IPS DF 19.7 (cell line): ENCODE measurements around the gene SRGAP1.
"Not testable (repeated sequence)": the region's sequence is repeated elsewhere in the genome, so short reads cannot be mapped to it uniquely, and the experiment has no call there.

Source experiments
- DNase-seq: peaks from one replicate; pipeline ENCODE4 v3.0.0-alpha.2; 2013; ENCODE audit warnings: low read depth, low spot score

Gene SRGAP1

GRCh38 chr12:63836936-63837335 lies 7.6 kb upstream of the SRGAP1 start:
- no peak for DNase-seq

- DNase-seq = no peak
Measured at GRCh38 chr12:63838411-63838810, 6.1 kb upstream of the SRGAP1 start.

- no peak for DNase-seq
Measured at GRCh38 chr12:63841011-63841410, 3.5 kb upstream of the SRGAP1 start.

- no peak for DNase-seq
Measured at GRCh38 chr12:63841571-63841970, 2.9 kb upstream of the SRGAP1 start.

GRCh38 chr12:63842750-63843149 lies 1.8 kb upstream of the SRGAP1 start:
- DNase-seq = not testable (repeated sequence)

- no peak for DNase-seq
Measured at GRCh38 chr12:63843254-63843720, 1.2 kb upstream of the SRGAP1 start.

- peak; percentile 68 for DNase-seq
Measured at GRCh38 chr12:63843721-63844390, 644 bp upstream of the SRGAP1 start.

- no peak for DNase-seq
Measured at GRCh38 chr12:63845726-63846125, 1.2 kb downstream of the SRGAP1 start.

- DNase-seq = no peak
Measured at GRCh38 chr12:63846238-63846967, 1.9 kb downstream of the SRGAP1 start.

GRCh38 chr12:63848450-63848849 lies 4.0 kb downstream of the SRGAP1 start:
- DNase-seq = no peak

GRCh38 chr12:63849106-63849620 lies 4.7 kb downstream of the SRGAP1 start:
- DNase-seq = no peak

GRCh38 chr12:63849641-63850040 lies 5.1 kb downstream of the SRGAP1 start:
- DNase-seq = no peak

GRCh38 chr12:63853978-63854377 lies 9.5 kb downstream of the SRGAP1 start:
- DNase-seq = no peak

- no peak for DNase-seq
Measured at GRCh38 chr12:63855299-63855698, 10.8 kb downstream of the SRGAP1 start.

- no peak for DNase-seq
Measured at GRCh38 chr12:63857771-63858670, 13.5 kb downstream of the SRGAP1 start.

- not testable (repeated sequence) for DNase-seq
Measured at GRCh38 chr12:63859880-63860279, 15.4 kb downstream of the SRGAP1 start.

- DNase-seq = no peak
Measured at GRCh38 chr12:63862187-63862968, 17.9 kb downstream of the SRGAP1 start.

GRCh38 chr12:63862969-63863230 lies 18.4 kb downstream of the SRGAP1 start:
- DNase-seq = no peak

GRCh38 chr12:63863658-63864453 lies 19.4 kb downstream of the SRGAP1 start:
- no peak for DNase-seq

GRCh38 chr12:63864454-63864706 lies 19.9 kb downstream of the SRGAP1 start:
- no peak for DNase-seq

GRCh38 chr12:63865448-63865847 lies 20.9 kb downstream of the SRGAP1 start:
- no peak for DNase-seq
